Mononuclear cell (primary cell): ENCODE results near the gene CGGBP1. TPM values are rescaled to one million over a fixed set of nuclear protein-coding genes. Genes with fewer than 3 reads are reported as not detected.

ENCODE experiments used
- H3K27me3 ChIP-seq: 2 replicates; pipeline ENCODE4 v1.6.0; 2011; ENCODE audit warnings: low read length, control low read depth; ENCODE audit not compliant: insufficient read depth
- H3K4me1 ChIP-seq: 2 replicates; pipeline ENCODE4 v1.5.1; 2011; ENCODE audit warnings: mild to moderate bottlenecking, low read length, control low read depth; ENCODE audit not compliant: insufficient read depth
- H3K4me3 ChIP-seq: 2 replicates; pipeline ENCODE4 v1.5.1; 2011; ENCODE audit warnings: mild to moderate bottlenecking, low read length, moderate library complexity
- H3K9me3 ChIP-seq: 2 replicates; pipeline ENCODE4 v1.5.1; 2011; ENCODE audit warnings: low read depth, mild to moderate bottlenecking, control low read depth, low read length
- total RNA-seq: library from RNA; depleted of rRNA; stranded (reverse); fragments of >200 nt; gene quantifications from one replicate; pipeline ENCODE4 v1.2.3, GENCODE V29; 2012

CGGBP1 gene
- total RNA-seq, 1 donor, result 83.1 TPM

- Histone ChIP-seq H3K4me1 (peaks cover 25% of the 10 kb centered on the region), H3K27me3 (no peaks in the 10 kb centered on the region), H3K4me3 (peak overlapping the region; percentile 95), H3K9me3 (no peaks in the 10 kb centered on the region)
Observed at GRCh38 chr3:88057630-88058305, 1.0 kb downstream of the CGGBP1 start.

- H3K4me1 ChIP-seq, result no peaks in the 10 kb centered on the region
- no peak overlapping the region for H3K4me3 ChIP-seq
- no peaks in the 10 kb centered on the region for H3K9me3 ChIP-seq
- H3K27me3 ChIP-seq, result no peaks in the 10 kb centered on the region
Observed at GRCh38 chr3:88046766-88047165, 12.0 kb downstream of the CGGBP1 start.

- no peak overlapping the region for H3K4me3 ChIP-seq
- no peaks in the 10 kb centered on the region for H3K4me1 ChIP-seq
- no peaks in the 10 kb centered on the region for H3K27me3 ChIP-seq
- no peaks in the 10 kb centered on the region for H3K9me3 ChIP-seq
Observed at GRCh38 chr3:88044411-88044810, 14.4 kb downstream of the CGGBP1 start.

- Histone ChIP-seq H3K9me3 (no peaks in the 10 kb centered on the region), H3K4me3 (no peak overlapping the region), H3K4me1 (no peaks in the 10 kb centered on the region), H3K27me3 (no peaks in the 10 kb centered on the region)
Observed at GRCh38 chr3:88041005-88041404, 17.8 kb downstream of the CGGBP1 start.

GRCh38 chr3:88040529-88040928 is 18.3 kb downstream of the CGGBP1 start:
- no peaks in the 10 kb centered on the region for H3K4me1 ChIP-seq
- H3K27me3 ChIP-seq, result no peaks in the 10 kb centered on the region
- no peaks in the 10 kb centered on the region for H3K9me3 ChIP-seq
- H3K4me3 ChIP-seq, result no peak overlapping the region

GRCh38 chr3:88038566-88038965 is 20.2 kb downstream of the CGGBP1 start:
- Histone ChIP-seq H3K27me3 (no peaks in the 10 kb centered on the region), H3K4me1 (peaks cover 3% of the 10 kb centered on the region), H3K4me3 (no peak overlapping the region), H3K9me3 (no peaks in the 10 kb centered on the region)

- Histone ChIP-seq H3K4me3 (no peak overlapping the region), H3K9me3 (no peaks in the 10 kb centered on the region), H3K4me1 (peaks cover 7% of the 10 kb centered on the region), H3K27me3 (no peaks in the 10 kb centered on the region)
Observed at GRCh38 chr3:88036221-88036620, 22.6 kb downstream of the CGGBP1 start.

- Histone ChIP-seq H3K4me1 (peaks cover 7% of the 10 kb centered on the region), H3K27me3 (no peaks in the 10 kb centered on the region), H3K4me3 (no peak overlapping the region), H3K9me3 (no peaks in the 10 kb centered on the region)
Observed at GRCh38 chr3:88034491-88035275, 24.1 kb downstream of the CGGBP1 start.

- Histone ChIP-seq H3K9me3 (no peaks in the 10 kb centered on the region), H3K4me3 (no peak overlapping the region), H3K4me1 (peaks cover 7% of the 10 kb centered on the region)
Observed at GRCh38 chr3:88033808-88034207, 25.0 kb downstream of the CGGBP1 start.

GRCh38 chr3:88033079-88033478 is 25.7 kb downstream of the CGGBP1 start:
- H3K27me3 ChIP-seq, result no peaks in the 10 kb centered on the region
- no peak overlapping the region for H3K4me3 ChIP-seq
- H3K9me3 ChIP-seq, result no peaks in the 10 kb centered on the region
- peaks cover 7% of the 10 kb centered on the region for H3K4me1 ChIP-seq

More at GRCh38 chr3:88033808-88034207, 25.0 kb downstream of the CGGBP1 start:
- H3K27me3 ChIP-seq, result no peaks in the 10 kb centered on the region

GRCh38 chr3:88032245-88032644 is 26.6 kb downstream of the CGGBP1 start:
- Histone ChIP-seq H3K4me3 (peak overlapping the region; percentile 27), H3K4me1 (peaks cover 7% of the 10 kb centered on the region), H3K9me3 (no peaks in the 10 kb centered on the region), H3K27me3 (no peaks in the 10 kb centered on the region)

- Histone ChIP-seq H3K4me3 (peak overlapping the region; percentile 27), H3K4me1 (peaks cover 7% of the 10 kb centered on the region), H3K9me3 (no peaks in the 10 kb centered on the region), H3K27me3 (no peaks in the 10 kb centered on the region)
Observed at GRCh38 chr3:88031642-88032077, 27.1 kb downstream of the CGGBP1 start.

- no peak overlapping the region for H3K4me3 ChIP-seq
- no peaks in the 10 kb centered on the region for H3K27me3 ChIP-seq
- peaks cover 7% of the 10 kb centered on the region for H3K4me1 ChIP-seq
- H3K9me3 ChIP-seq, result no peaks in the 10 kb centered on the region
Observed at GRCh38 chr3:88030210-88030609, 28.6 kb downstream of the CGGBP1 start.

- Histone ChIP-seq H3K4me1 (peaks cover 4% of the 10 kb centered on the region), H3K9me3 (no peaks in the 10 kb centered on the region), H3K27me3 (no peaks in the 10 kb centered on the region), H3K4me3 (no peak overlapping the region)
Observed at GRCh38 chr3:88028876-88029275, 29.9 kb downstream of the CGGBP1 start.

GRCh38 chr3:88025001-88025552 is 33.7 kb downstream of the CGGBP1 start:
- no peak overlapping the region for H3K4me3 ChIP-seq

More at GRCh38 chr3:88025001-88025552, 33.7 kb downstream of the CGGBP1 start:
- Histone ChIP-seq H3K27me3 (no peaks in the 10 kb centered on the region), H3K4me1 (no peaks in the 10 kb centered on the region), H3K9me3 (no peaks in the 10 kb centered on the region)
